ENCODE data around the gene GRAMD1C.

DNA sequence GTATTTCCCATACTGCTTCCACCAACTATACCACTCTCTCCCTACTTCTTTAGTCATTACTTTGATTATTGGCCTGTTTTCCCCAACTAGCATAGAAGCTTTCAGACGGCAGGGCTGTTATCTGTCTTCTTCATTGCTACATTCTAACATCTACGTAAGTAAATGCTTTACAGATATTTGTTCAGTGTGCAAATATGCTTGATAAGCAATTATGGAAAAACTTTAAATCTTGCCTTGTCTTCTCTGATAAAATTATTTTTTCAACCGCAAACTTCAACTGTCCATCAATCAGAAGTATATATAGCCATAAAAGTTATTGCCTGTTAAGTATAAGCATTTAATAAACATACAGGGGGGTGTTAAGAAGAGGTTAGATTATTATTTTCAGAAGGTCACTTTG is 145.0 kb downstream of the GRAMD1C start:
- TF ChIP-seq RFX5 (IDR thresholded peaks at IDR 0.05) = no peak
- TF ChIP-seq RAD21 (conservative IDR thresholded peaks at IDR 0.05 in 1 of 2, IDR thresholded peaks at IDR 0.05 in 1 of 2) = no peak
